ENCODE measurements around the gene CPED1.

The CPED1 gene

DNA sequence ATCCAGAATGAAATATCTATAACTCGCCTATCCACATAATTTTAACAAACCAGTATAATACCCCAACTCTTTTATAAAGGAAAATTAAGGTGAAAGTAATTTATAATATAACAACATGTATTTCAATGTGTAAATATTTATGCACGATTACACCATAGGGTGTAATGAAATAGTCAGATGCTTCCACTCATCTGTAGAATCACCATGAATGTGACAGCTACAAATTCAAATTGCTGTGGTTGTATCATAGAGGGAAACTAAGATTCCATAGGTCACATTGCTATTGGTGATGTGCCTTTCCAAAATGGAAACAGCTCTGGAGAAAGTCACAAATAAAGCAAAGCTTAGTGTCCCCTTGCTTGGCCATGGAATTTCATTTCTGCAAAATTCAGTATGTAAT, 95.7 kb downstream of the CPED1 start:
- TF ChIP-seq, protein P1, sequence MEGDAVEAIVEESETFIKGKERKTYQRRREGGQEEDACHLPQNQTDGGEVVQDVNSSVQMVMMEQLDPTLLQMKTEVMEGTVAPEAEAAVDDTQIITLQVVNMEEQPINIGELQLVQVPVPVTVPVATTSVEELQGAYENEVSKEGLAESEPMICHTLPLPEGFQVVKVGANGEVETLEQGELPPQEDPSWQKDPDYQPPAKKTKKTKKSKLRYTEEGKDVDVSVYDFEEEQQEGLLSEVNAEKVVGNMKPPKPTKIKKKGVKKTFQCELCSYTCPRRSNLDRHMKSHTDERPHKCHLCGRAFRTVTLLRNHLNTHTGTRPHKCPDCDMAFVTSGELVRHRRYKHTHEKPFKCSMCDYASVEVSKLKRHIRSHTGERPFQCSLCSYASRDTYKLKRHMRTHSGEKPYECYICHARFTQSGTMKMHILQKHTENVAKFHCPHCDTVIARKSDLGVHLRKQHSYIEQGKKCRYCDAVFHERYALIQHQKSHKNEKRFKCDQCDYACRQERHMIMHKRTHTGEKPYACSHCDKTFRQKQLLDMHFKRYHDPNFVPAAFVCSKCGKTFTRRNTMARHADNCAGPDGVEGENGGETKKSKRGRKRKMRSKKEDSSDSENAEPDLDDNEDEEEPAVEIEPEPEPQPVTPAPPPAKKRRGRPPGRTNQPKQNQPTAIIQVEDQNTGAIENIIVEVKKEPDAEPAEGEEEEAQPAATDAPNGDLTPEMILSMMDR (IDR thresholded peaks at IDR 0.05; ENCODE audit: borderline replicate concordance, insufficient read depth, low read depth, low read length): no peak
- H3K4me3 ChIP-seq (ENCODE audit: low read depth, low read length): no peak overlapping the region

DNA sequence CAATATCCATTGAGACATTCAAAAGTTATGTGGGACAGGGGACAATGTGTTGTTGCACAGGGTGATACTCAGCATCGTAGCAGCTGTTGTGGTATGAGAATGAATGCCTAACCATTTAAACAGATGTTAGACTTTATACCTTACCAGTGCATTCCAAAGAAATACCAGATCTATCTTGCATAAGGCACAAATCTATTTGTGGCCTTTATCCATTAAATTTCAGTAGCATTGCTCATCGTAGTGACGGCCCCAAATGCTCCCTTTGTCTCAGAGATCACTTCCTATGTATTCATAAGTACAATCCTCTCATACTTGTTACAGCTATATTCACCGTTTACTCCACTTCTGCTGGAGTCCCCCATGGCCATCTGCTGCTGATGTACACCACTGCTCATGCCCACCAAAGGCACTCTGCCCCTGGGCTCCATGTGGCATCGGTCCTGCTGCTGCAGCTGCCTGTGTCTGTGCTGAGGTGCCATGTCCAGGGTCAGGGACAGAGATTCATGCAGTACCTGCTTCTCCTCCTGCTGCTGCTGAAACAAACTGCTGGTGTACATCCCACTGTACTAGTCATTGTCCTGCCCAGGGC, 96.3 kb downstream of the CPED1 start:
- TF ChIP-seq, protein P1 (IDR thresholded peaks at IDR 0.05; ENCODE audit: borderline replicate concordance, insufficient read depth, low read depth, low read length): no peak
- no peak overlapping the region for H3K4me3 ChIP-seq (ENCODE audit: low read depth, low read length)

DNA sequence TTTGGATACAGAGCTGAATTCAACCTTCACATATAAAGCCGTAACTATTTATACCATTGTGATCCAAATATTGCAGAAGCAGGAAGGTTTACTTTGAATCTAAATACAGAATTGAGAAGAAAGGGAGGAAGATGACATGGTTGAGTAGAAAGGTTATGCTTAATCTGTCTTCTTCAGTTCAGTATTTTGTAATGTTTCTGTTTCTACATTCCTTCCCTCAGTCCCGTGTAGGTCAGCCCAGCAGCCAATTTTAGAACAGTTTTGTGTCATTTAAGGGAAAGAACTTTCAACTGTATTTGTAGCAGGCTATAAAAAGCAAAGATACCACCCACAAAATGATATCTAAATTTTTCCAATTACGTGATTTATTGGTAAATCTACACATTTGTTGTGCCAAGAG, 97.4 kb downstream of the CPED1 start:
- TF ChIP-seq, protein P1 (IDR thresholded peaks at IDR 0.05; ENCODE audit: borderline replicate concordance, insufficient read depth, low read depth, low read length): no peak
- no peak overlapping the region for H3K4me3 ChIP-seq (ENCODE audit: low read depth, low read length)

DNA sequence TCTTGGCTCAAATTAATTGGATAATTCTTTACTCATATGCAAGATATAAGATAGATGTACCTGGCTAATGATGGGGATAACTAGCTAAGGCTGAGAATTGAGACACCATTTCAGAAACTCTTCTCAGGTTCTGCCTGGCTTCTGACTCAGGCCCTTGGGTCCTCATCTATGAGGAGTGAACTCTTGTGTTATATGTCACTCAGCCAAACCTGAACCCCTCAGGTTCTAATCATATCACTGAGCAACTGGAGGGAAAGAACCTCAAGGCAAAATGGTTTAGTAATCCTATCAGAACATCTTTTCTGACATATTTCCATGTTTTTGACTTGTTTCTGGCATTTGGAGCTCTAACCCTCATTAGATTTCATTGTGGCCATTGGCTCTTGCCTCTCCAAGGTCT, 100.4 kb downstream of the CPED1 start:
- H3K4me3 ChIP-seq (ENCODE audit: low read depth, low read length): no peak overlapping the region
- TF ChIP-seq, protein P1 (IDR thresholded peaks at IDR 0.05; ENCODE audit: borderline replicate concordance, insufficient read depth, low read depth, low read length): no peak

DNA sequence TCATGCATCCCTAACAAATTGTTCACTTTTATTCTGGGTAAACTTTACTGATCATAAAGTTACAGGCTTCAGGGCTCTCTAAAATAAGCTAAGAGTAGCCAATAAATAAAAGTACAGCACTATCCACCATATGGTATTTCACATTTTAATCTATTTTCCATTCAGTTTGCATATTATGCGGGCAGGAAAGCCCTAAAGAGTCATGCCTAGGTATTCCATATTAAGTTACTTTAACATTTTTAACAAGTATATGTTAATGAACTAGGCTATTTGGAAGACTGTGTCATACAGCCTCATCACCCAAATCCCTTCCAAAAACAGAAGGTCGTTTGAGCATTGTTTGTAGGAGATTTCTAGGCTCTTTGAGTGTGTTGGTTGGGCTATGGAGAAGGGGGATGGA, 106.3 kb downstream of the CPED1 start:
- TF ChIP-seq, protein P1 (IDR thresholded peaks at IDR 0.05; ENCODE audit: borderline replicate concordance, insufficient read depth, low read depth, low read length): no peak
- H3K4me3 ChIP-seq (ENCODE audit: low read depth, low read length): no peak overlapping the region

DNA sequence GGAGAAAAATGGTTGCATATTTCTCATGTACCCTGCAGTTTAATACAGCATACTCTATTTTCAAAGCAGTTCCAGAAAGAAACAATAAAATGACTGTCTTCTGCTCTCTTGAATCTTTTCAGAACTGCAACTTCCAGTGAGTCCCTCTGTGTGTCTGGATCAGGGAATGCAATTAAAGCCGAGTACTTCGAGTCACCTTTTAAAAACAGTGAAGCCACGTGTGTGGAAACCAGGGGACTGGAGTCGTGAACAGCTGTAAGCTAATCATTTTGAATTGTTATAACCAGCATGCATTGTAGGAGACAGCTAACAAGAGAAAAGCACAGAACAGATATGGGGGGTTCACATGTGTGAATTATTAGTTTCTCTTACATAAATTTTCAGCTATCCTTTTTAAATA, 109.1 kb downstream of the CPED1 start:
- TF ChIP-seq, protein P1 (IDR thresholded peaks at IDR 0.05; ENCODE audit: borderline replicate concordance, insufficient read depth, low read depth, low read length): no peak
- no peak overlapping the region for H3K4me3 ChIP-seq (ENCODE audit: low read depth, low read length)

DNA sequence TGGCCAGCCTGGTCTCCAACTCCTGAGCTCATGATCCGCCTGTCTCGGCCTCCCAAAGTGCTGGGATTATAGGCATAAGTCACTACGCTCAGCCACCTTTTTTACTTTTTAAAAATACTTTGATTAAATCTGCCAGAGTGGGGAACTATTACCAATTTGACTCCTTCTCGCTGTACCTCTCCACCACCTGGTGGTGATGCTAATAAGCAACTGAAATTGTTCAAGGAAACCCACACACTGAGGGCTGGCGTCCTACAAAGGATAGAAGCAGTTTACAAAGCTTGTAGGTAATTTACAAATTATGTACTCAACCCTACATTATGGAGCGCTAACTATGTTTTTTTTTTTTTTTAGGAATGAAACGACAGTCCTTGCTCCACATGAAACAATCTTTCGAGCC, 111.1 kb downstream of the CPED1 start:
- TF ChIP-seq, protein P1 (IDR thresholded peaks at IDR 0.05; ENCODE audit: borderline replicate concordance, insufficient read depth, low read depth, low read length): no peak
- H3K4me3 ChIP-seq (ENCODE audit: low read depth, low read length): no peak overlapping the region

All from GM12875 (cell line).